ENCODE results near the gene SDHAF2. TPM values are rescaled to one million over a fixed set of nuclear protein-coding genes. Genes with fewer than 3 reads are reported as not detected.

SDHAF2 gene
- total and polyA plus RNA-seq, 2 experiments from 2014 or later = 19.5 to 59.5 TPM

GRCh38 chr11:61494381-61494961 is 64.5 kb downstream of the SDHAF2 start:
- Histone ChIP-seq H3K9me2 (ENCODE audit: insufficient read depth) (no peaks in the 10 kb centered on the region), H3K27ac (no peak overlapping the region), H3F3A (ENCODE audit: insufficient read depth) (no peaks in the 10 kb centered on the region), H2AFZ (no peak overlapping the region), H4K20me1 (ENCODE audit: insufficient read depth) (no peaks in the 10 kb centered on the region), H3K4me2 (ENCODE audit: unreplicated experiment) (no peak overlapping the region), H3K36me3 (ENCODE audit: low read depth) (no peaks in the 10 kb centered on the region), H3K4me3 (no peak overlapping the region), H3K9ac (no peak overlapping the region), H3K27me3 (replicated peaks; ENCODE audit: insufficient read depth) (no peaks in the 10 kb centered on the region), H3K9me3 (ENCODE audit: low read depth) (no peaks in the 10 kb centered on the region), H3K79me2 (ENCODE audit: insufficient read depth) (no peaks in the 10 kb centered on the region), H3K4me1 (ENCODE audit: insufficient read depth) (peaks cover 11% of the 10 kb centered on the region)
- DNase-seq = no peak
- in situ Hi-C loops (cut with MboI) = no loop called here
- TF ChIP-seq EZH2phosphoT487 (IDR thresholded peaks at IDR 0.05; ENCODE audit: insufficient read depth, low read depth) (no peak), EZH2 (IDR thresholded peaks at IDR 0.05; ENCODE audit: insufficient read depth, poor library complexity, severe bottlenecking) (no peak)
- WGBS, 2 experiments (ENCODE audit: low coverage in 1 of 2, low lambda C conversion rate in 2 of 2, missing lambda C conversion rate in 2 of 2) = 57 to 63% methylated on average over 9 of the region's 9 CpGs

GRCh38 chr11:61495801-61496601 is 66.1 kb downstream of the SDHAF2 start:
- in situ Hi-C loops (cut with MboI) = no loop called here
- no peaks in the 10 kb centered on the region for H3K9me3 ChIP-seq (ENCODE audit: low read depth)
- no peak overlapping the region for H3K4me2 ChIP-seq (ENCODE audit: unreplicated experiment)
- no peak for TF ChIP-seq EZH2phosphoT487 (IDR thresholded peaks at IDR 0.05; ENCODE audit: insufficient read depth, low read depth)
- TF ChIP-seq EZH2 (IDR thresholded peaks at IDR 0.05; ENCODE audit: insufficient read depth, poor library complexity, severe bottlenecking) = no peak
- no peak overlapping the region for H3K4me3 ChIP-seq
- no peak for DNase-seq
- H2AFZ ChIP-seq = no peak overlapping the region
- WGBS, 2 experiments (ENCODE audit: low coverage in 1 of 2, low lambda C conversion rate in 2 of 2, missing lambda C conversion rate in 2 of 2) = 45% methylated on average over 23 to 26 of the region's 26 CpGs
- H3K27me3 ChIP-seq (replicated peaks; ENCODE audit: insufficient read depth) = peaks cover 2% of the 10 kb centered on the region; the same call in 1 of the 2 replicates
- H3K9ac ChIP-seq = no peak overlapping the region
- no peaks in the 10 kb centered on the region for H3K9me2 ChIP-seq (ENCODE audit: insufficient read depth)
- no peaks in the 10 kb centered on the region for H3K36me3 ChIP-seq (ENCODE audit: low read depth)
- no peaks in the 10 kb centered on the region for H4K20me1 ChIP-seq (ENCODE audit: insufficient read depth)
- H3K79me2 ChIP-seq (ENCODE audit: insufficient read depth) = no peaks in the 10 kb centered on the region
- H3K27ac ChIP-seq = no peak overlapping the region
- no peaks in the 10 kb centered on the region for H3K4me1 ChIP-seq (ENCODE audit: insufficient read depth)
- H3F3A ChIP-seq (ENCODE audit: insufficient read depth) = no peaks in the 10 kb centered on the region

Small RNAs within 50 kb of the gene (small RNA-seq; reads per million reads assigned to genes)
- not detected for gene RN7SL23P (ENCODE audit: low read depth, low replicate concordance)

Other genes starting within 250 kb of the SDHAF2 start
- not detected in 2 replicates for gene PGA3, start 226.6 kb upstream of the SDHAF2 start, total RNA-seq (2014; rRNA removed; shearing (Covaris generic))
- 0.29 TPM in 1 of 2 replicates, not detected in the other for gene PGA3, start 226.6 kb upstream of the SDHAF2 start, polyA plus RNA-seq (2016; fragmentation: Nextera tagmentation; extraction: Ambion mirVana)
- not detected in 2 replicates for gene PGA4, start 207.8 kb upstream of the SDHAF2 start, total RNA-seq (2014; rRNA removed; shearing (Covaris generic))
- 0.31 TPM in 1 of 2 replicates, not detected in the other for gene PGA4, start 207.8 kb upstream of the SDHAF2 start, polyA plus RNA-seq (2016; fragmentation: Nextera tagmentation; extraction: Ambion mirVana)
- not detected in 2 replicates for gene PGA5, start 188.9 kb upstream of the SDHAF2 start, total RNA-seq (2014; rRNA removed; shearing (Covaris generic))
- not detected in 2 replicates for gene PGA5, start 188.9 kb upstream of the SDHAF2 start, polyA plus RNA-seq (2016; fragmentation: Nextera tagmentation; extraction: Ambion mirVana)
- gene VWCE, start 134.8 kb upstream of the SDHAF2 start, total RNA-seq (2014; rRNA removed; shearing (Covaris generic)) = 0.76 and 1.1 TPM in 2 replicates
- 0.61 and 0.70 TPM in 2 replicates for gene VWCE, start 134.8 kb upstream of the SDHAF2 start, polyA plus RNA-seq (2016; fragmentation: Nextera tagmentation; extraction: Ambion mirVana)
- gene DDB1, start 97.0 kb upstream of the SDHAF2 start, total RNA-seq (2014; rRNA removed; shearing (Covaris generic)) = 229 and 252 TPM in 2 replicates
- 160 and 162 TPM in 2 replicates for gene DDB1, start 97.0 kb upstream of the SDHAF2 start, polyA plus RNA-seq (2016; fragmentation: Nextera tagmentation; extraction: Ambion mirVana)
- gene TKFC, start 96.9 kb upstream of the SDHAF2 start, total RNA-seq (2014; rRNA removed; shearing (Covaris generic)) = 44.3 and 44.6 TPM in 2 replicates
- 35.3 and 39.8 TPM in 2 replicates for gene TKFC, start 96.9 kb upstream of the SDHAF2 start, polyA plus RNA-seq (2016; fragmentation: Nextera tagmentation; extraction: Ambion mirVana)
- gene CYB561A3, start 68.2 kb upstream of the SDHAF2 start, total RNA-seq (2014; rRNA removed; shearing (Covaris generic)) = 38.4 and 49.0 TPM in 2 replicates
- gene CYB561A3, start 68.2 kb upstream of the SDHAF2 start, polyA plus RNA-seq (2016; fragmentation: Nextera tagmentation; extraction: Ambion mirVana) = 42.9 and 52.3 TPM in 2 replicates
- gene TMEM138, start 67.8 kb upstream of the SDHAF2 start, total RNA-seq (2014; rRNA removed; shearing (Covaris generic)) = 19.0 and 21.5 TPM in 2 replicates
- gene TMEM138, start 67.8 kb upstream of the SDHAF2 start, polyA plus RNA-seq (2016; fragmentation: Nextera tagmentation; extraction: Ambion mirVana) = 48.3 and 50.2 TPM in 2 replicates
- 23.2 and 33.9 TPM in 2 replicates for gene TMEM216, start 37.5 kb upstream of the SDHAF2 start, total RNA-seq (2014; rRNA removed; shearing (Covaris generic))
- gene TMEM216, start 37.5 kb upstream of the SDHAF2 start, polyA plus RNA-seq (2016; fragmentation: Nextera tagmentation; extraction: Ambion mirVana) = 20.7 and 23.1 TPM in 2 replicates
- gene CPSF7, start 149 bp upstream of the SDHAF2 start, total RNA-seq (2014; rRNA removed; shearing (Covaris generic)) = 27.1 and 31.2 TPM in 2 replicates
- 38.2 and 42.3 TPM in 2 replicates for gene CPSF7, start 149 bp upstream of the SDHAF2 start, polyA plus RNA-seq (2016; fragmentation: Nextera tagmentation; extraction: Ambion mirVana)
- 0.43 TPM in 1 of 2 replicates, not detected in the other for gene LRRC10B, start 78.6 kb downstream of the SDHAF2 start, total RNA-seq (2014; rRNA removed; shearing (Covaris generic))
- gene LRRC10B, start 78.6 kb downstream of the SDHAF2 start, polyA plus RNA-seq (2016; fragmentation: Nextera tagmentation; extraction: Ambion mirVana) = not detected in 2 replicates
- 1.5 and 1.9 TPM in 2 replicates for gene SYT7, start 151.0 kb downstream of the SDHAF2 start, total RNA-seq (2014; rRNA removed; shearing (Covaris generic))
- 0.40 and 0.72 TPM in 2 replicates for gene SYT7, start 151.0 kb downstream of the SDHAF2 start, polyA plus RNA-seq (2016; fragmentation: Nextera tagmentation; extraction: Ambion mirVana)